GM13977 (cell line): ENCODE measurements around the gene CHRM5.

Experiments
- DNase-seq: peaks from one replicate; pipeline ENCODE4 v3.0.0; 2012; ENCODE audit warnings: low spot score
- in situ Hi-C: fragments of 300-500 bp; cut with MboI; formaldehyde crosslinking; loops from one replicate; pipeline ENCODE4 v1.12.0; 2022; ENCODE audit warnings: low sequenced_read_pairs, low pct_unique_long_range_greater_than_20kb, mixed read lengths, inconsistent platforms; ENCODE audit not compliant: unreplicated experiment
- TF ChIP-seq, protein P1 (sequence below): IDR thresholded peaks from 2 replicates; pipeline ENCODE4 v1.5.1; 2012; ENCODE audit warnings: mild to moderate bottlenecking, control low read depth; ENCODE audit not compliant: insufficient read depth; ENCODE audit errors: extremely low read depth, missing control alignments

The CHRM5 gene, protein sequence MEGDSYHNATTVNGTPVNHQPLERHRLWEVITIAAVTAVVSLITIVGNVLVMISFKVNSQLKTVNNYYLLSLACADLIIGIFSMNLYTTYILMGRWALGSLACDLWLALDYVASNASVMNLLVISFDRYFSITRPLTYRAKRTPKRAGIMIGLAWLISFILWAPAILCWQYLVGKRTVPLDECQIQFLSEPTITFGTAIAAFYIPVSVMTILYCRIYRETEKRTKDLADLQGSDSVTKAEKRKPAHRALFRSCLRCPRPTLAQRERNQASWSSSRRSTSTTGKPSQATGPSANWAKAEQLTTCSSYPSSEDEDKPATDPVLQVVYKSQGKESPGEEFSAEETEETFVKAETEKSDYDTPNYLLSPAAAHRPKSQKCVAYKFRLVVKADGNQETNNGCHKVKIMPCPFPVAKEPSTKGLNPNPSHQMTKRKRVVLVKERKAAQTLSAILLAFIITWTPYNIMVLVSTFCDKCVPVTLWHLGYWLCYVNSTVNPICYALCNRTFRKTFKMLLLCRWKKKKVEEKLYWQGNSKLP

GRCh38 chr15:33968224-33968623 lies at the start of gene CHRM5:
Gene CHRM5, plus strand, starts transcription at chr15:33968497. Its CDS starts 94,221 bp downstream, at chr15:34062718.
- TF ChIP-seq, protein P1, sequence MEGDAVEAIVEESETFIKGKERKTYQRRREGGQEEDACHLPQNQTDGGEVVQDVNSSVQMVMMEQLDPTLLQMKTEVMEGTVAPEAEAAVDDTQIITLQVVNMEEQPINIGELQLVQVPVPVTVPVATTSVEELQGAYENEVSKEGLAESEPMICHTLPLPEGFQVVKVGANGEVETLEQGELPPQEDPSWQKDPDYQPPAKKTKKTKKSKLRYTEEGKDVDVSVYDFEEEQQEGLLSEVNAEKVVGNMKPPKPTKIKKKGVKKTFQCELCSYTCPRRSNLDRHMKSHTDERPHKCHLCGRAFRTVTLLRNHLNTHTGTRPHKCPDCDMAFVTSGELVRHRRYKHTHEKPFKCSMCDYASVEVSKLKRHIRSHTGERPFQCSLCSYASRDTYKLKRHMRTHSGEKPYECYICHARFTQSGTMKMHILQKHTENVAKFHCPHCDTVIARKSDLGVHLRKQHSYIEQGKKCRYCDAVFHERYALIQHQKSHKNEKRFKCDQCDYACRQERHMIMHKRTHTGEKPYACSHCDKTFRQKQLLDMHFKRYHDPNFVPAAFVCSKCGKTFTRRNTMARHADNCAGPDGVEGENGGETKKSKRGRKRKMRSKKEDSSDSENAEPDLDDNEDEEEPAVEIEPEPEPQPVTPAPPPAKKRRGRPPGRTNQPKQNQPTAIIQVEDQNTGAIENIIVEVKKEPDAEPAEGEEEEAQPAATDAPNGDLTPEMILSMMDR: no peak
- in situ Hi-C loops: loop anchor here (10.0 kb wide), 1 partner anchor 233 kb away; no protein-coding TSS in a partner anchor
- DNase-seq: no peak

- in situ Hi-C loops: no loop called here
- TF ChIP-seq, protein P1: no peak
Measured at GRCh38 chr15:33923446-33923845, 44.9 kb upstream of the CHRM5 start.

DNA sequence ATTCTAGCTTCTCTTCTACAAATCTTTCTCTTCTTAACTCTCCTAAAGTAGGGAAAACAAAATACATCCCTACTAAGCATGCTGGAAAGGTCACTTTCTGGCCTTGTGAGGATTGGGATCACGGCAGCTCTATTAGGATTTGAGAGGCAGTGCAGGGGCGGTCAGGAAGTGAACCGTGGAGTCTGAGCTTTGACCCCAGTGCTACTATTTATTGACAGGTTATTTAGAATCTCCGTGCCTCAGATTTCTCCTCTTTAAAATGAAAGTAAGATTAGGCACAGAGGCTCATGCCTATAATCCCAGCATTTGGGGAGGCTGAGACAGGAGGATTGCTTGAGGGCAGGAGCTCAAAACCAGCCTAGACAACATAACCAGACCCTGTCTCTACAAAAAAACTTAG lies 42.0 kb upstream of the CHRM5 start:
- TF ChIP-seq, protein P1: no peak
- DNase-seq: no peak
- in situ Hi-C loops: no loop called here

More at GRCh38 chr15:33923446-33923845, 44.9 kb upstream of the CHRM5 start:
- DNase-seq: no peak

- TF ChIP-seq, protein P1: no peak
- in situ Hi-C loops: no loop called here
- DNase-seq: no peak
Measured at GRCh38 chr15:33932734-33933133, 35.6 kb upstream of the CHRM5 start.

- TF ChIP-seq, protein P1: no peak
- no peak for DNase-seq
- in situ Hi-C loops: no loop called here
Measured at GRCh38 chr15:33934396-33934795, 33.9 kb upstream of the CHRM5 start.

- TF ChIP-seq, protein P1: no peak
- in situ Hi-C loops: no loop called here
- no peak for DNase-seq
Measured at GRCh38 chr15:33934921-33935320, 33.4 kb upstream of the CHRM5 start.
